NAMALWA (cell line): ENCODE measurements around the gene GAPVD1.
"Not testable (repeated sequence)": the region's sequence is repeated elsewhere in the genome, so short reads cannot be mapped to it uniquely, and the experiment has no call there.

Experiments used
- DNase-seq: peaks from one replicate; pipeline ENCODE4 v3.0.0-alpha.2; 2015; ENCODE audit warnings: low spot score

Gene GAPVD1, protein sequence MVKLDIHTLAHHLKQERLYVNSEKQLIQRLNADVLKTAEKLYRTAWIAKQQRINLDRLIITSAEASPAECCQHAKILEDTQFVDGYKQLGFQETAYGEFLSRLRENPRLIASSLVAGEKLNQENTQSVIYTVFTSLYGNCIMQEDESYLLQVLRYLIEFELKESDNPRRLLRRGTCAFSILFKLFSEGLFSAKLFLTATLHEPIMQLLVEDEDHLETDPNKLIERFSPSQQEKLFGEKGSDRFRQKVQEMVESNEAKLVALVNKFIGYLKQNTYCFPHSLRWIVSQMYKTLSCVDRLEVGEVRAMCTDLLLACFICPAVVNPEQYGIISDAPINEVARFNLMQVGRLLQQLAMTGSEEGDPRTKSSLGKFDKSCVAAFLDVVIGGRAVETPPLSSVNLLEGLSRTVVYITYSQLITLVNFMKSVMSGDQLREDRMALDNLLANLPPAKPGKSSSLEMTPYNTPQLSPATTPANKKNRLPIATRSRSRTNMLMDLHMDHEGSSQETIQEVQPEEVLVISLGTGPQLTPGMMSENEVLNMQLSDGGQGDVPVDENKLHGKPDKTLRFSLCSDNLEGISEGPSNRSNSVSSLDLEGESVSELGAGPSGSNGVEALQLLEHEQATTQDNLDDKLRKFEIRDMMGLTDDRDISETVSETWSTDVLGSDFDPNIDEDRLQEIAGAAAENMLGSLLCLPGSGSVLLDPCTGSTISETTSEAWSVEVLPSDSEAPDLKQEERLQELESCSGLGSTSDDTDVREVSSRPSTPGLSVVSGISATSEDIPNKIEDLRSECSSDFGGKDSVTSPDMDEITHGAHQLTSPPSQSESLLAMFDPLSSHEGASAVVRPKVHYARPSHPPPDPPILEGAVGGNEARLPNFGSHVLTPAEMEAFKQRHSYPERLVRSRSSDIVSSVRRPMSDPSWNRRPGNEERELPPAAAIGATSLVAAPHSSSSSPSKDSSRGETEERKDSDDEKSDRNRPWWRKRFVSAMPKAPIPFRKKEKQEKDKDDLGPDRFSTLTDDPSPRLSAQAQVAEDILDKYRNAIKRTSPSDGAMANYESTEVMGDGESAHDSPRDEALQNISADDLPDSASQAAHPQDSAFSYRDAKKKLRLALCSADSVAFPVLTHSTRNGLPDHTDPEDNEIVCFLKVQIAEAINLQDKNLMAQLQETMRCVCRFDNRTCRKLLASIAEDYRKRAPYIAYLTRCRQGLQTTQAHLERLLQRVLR (N-terminal part only)

DNA sequence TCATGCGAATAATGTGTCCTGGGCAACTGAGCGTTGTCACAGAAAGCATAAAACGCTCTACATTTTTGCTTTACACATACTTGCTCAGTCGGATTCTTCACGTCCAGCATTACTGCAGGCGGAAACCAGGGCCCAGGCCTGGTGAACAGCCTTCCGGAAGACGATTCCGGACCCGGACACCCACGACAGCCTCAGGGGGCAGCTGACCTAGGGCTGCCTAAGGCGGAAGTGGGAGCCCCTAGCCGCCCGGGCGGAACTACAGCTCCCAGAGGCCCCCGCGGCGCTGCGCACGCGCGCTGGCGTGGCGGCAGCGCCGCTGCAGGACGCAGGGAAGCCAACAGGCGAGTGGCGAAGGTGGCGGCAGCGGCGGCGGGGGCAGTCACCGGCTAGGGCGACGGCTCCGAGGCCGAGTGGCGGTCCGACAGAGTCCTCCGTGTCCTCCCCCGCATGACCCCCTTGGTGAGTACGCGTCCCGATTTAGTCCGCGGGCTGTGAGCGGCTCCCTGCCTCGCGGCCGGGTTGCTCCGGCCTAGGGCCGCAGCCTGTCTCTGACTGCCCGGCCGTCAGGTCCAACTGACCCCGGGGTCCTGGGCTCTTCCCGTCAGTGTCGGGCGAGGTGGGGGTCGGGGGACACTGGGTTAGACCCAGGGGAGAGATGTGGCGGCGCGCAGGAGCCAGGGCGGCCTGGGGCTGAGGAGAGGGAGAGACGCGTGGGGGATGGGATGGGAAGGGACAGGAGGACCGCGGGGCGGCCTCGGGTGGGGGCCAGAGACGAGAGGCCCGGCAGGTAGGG, at the start of gene GAPVD1:
Gene GAPVD1, plus strand, starts transcription at position 326 of the 793 bp plus-strand sequence. CDS start 37,096 bp downstream, outside the sequence.
- DNase-seq, result peak; percentile 97

DNA sequence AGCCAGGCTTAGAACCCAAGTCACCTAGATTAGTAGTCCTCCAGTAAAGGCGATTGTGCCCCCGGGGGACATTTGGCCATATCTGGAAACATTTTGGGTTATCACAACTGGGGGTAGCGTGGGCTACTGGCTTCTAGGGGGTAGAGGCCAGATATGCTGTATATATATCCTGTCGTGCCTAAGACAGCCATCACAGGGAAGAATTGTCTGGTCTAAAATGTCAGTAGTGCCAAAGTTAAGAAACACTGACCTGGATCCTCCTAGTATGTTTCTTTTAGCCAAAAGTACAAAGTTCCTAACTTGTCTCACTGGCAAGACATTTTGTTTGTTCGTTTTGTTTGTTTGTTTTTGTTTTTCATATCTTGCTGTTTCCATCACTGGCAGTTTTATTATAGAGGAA, 47.4 kb upstream of the GAPVD1 start:
- DNase-seq, result no peak

DNA sequence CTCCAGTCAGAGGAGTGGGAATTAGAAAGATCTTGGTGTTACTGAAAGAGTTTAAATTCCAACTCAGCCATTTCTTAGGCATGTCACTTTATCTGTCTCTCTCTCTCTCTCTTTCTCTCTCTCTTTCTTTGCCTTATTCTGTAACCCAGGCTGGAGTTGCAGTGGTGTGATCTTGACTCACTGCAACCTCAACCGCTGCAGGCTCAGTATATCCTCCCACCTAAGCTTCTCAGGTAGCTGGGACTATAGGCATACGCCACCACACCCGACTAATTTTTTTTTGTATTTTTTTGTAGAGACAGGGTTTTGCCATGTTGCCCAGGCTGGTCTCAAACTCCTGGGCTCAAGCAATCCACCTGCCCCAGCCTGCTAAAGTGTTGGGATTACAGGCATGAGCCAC, 43.0 kb upstream of the GAPVD1 start:
- no peak for DNase-seq

DNA sequence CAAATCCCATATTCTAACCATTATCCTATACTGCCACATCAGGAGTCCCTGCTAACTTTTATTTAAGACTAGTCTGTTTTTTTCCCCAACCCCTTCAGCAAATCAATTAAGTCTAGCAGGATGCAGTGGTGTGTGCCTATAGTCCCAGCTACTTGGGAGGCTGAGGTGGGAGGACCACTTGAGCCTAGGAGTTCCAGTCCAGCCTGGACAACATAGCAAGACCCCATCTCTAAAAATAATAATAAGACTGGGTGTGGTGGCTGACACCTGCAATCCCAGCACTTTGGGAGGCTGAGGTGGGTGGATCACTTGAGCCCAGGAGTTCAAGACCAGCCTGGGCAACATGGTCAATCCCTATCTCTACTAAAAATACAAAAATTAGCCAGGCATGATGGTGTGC, 36.8 kb upstream of the GAPVD1 start:
- not testable (repeated sequence) for DNase-seq

DNA sequence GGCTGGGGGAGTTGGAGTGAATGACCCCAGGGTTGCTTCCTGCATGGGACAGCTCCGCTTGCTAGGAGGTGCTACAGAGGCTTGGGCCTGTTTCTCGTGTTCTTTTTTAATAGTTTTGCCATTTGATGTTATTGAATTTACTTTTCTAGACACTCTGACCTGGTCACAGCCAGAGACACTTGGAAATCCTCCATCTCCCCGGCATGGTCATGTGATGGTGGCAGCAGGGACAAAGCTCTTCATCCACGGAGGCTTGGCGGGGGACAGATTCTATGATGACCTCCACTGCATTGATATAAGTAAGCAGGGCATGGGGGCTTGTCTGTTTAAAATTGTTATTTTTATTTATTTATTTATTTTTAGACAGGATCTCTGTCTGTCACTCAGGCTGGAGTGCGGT, 33.9 kb upstream of the GAPVD1 start:
- no peak for DNase-seq

DNA sequence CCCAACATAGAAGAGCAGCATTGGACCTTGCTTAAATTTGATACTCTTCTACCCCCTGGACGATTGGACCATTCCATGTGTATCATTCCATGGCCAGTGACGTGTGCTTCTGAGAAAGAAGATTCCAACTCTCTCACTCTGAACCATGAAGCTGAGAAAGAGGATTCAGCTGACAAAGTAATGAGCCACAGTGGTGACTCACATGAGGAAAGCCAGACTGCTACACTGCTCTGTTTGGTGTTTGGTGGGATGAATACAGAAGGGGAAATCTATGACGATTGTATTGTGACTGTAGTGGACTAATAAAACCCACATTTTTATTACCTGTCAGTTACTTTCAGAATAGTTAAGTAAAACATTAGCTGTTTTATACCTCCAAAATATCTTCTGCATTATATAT, 27.9 kb upstream of the GAPVD1 start:
- peak; percentile 31 for DNase-seq

DNA sequence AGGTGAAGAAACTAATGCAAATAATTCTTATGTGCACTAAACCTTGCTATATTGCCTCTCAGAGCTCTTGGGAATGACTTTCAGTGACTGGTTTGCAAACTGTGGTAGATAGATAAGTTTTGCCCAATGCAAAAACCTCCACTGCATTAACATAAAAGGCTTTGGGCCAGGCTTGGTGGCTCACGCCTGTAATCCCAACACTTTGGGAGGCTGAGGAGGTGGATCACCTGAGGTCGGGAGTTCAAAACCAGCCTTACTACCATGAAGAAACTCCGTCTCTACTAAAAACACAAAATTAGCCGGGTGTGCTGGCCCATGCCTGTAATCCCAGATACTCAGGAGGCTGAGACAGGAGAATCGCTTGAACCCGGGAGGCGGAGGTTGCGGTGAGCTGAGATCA, 27.5 kb upstream of the GAPVD1 start:
- DNase-seq, result peak; percentile 34

DNA sequence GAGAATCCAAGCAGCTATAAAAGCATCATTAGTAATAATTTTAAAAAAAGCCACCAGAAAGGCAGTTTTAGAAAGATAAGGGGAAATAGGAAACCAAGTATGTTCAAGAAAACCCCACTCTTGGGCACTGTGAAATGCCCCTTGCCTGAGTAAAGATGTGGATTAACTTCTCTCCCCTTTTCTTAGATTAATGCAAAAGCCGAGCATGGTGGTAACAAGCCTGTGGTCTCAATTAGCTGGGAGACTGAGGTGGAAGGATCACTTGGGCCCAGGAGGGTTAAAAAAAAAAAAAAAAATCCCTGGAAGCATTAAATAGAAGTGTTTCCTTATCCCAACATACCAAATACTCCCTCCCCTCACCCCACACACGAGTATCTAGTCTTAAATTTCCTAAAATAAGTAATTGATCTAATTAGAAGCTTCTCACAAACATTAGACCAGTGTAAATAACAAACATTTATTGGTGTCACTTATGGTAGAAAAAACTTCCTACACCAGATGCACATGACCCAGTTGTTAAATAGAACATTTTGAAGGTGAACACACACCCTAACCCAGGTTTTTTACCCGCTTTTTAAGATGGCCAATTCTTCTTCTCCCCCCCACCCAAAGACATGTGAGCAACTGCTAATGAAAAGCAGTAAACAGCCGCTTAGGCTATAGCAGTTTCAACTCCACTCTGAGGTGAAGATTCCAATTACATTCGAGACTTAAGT, 25.7 kb upstream of the GAPVD1 start:
- peak; percentile 44 for DNase-seq

DNA sequence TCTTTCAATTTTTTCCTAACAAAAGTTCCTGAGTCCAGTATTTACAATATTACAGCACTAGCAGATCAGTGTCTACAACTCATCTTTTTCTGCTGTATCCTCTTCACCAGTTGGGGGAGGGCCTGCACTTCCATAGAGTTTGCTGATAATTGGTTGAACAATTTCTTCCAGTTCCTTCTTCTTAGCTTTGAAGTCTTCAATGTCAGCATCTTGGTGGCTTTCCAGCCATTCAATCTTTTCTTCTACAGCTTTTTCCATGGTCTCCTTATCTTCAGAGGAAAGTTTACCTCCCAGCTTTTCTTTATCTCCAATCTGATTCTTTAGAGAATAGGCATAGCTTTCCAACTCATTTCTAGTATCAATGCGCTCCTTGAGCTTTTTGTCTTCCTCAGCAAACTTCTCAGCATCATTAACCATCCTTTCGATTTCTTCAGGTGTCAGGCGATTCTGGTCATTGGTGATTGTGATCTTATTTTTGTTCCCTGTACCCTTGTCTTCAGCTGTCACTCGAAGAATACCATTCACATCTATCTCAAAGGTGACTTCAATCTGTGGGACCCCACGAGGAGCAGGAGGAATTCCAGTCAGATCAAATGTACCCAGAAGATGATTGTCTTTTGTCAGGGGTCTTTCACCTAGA, 25.0 kb upstream of the GAPVD1 start:
- DNase-seq, result not testable (repeated sequence)

DNA sequence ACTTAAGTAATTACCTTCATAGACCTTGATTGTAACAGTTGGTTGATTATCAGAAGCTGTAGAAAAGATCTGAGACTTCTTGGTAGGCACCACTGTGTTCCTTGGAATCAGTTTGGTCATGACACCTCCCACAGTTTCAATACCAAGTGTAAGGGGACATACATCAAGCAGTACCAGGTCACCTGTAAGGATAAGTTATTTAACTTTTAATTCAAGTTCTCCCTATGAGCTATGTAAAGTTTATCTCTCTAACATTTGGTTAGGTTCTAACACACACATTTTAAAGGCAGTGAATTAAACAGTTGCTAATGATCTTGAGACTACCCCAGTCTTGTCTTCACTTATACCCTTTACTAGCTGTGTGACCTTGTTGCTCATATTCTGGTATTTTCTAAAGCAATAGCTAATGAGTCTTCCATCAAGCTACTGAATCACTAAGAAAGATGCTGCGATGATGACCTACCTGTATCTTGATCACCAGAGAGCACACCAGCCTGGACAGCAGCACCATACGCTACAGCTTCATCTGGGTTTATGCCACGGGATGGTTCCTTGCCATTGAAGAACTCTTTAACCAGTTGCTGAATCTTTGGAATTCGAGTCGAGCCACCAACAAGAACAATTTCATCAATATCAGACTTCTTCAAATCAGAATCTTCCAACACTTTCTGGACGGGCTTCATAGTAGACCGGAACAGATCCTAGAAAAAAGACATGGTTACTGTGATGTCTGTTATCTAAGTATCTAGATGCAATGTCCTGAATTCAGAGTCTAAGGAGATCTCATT, 23.3 kb upstream of the GAPVD1 start:
- peak; percentile 33 for DNase-seq

DNA sequence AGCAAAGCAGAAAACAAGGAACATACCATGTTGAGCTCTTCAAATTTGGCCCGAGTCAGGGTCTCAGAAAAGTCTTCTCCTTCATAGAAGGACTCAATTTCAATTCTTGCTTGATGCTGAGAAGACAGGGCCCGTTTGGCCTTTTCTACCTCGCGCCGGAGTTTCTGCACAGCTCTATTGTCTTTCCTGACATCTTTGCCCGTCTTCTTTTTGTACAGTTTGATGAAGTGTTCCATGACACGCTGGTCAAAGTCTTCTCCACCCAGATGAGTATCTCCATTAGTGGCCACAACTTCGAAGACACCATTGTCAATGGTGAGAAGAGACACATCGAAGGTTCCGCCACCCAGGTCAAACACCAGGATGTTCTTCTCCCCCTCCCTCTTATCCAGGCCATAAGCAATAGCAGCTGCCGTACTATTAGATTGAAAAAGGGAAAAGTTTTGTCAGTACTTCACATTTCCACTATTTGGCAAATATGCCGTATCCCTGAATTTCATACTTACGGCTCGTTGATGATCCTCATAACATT, 22.6 kb upstream of the GAPVD1 start:
- DNase-seq, result no peak

DNA sequence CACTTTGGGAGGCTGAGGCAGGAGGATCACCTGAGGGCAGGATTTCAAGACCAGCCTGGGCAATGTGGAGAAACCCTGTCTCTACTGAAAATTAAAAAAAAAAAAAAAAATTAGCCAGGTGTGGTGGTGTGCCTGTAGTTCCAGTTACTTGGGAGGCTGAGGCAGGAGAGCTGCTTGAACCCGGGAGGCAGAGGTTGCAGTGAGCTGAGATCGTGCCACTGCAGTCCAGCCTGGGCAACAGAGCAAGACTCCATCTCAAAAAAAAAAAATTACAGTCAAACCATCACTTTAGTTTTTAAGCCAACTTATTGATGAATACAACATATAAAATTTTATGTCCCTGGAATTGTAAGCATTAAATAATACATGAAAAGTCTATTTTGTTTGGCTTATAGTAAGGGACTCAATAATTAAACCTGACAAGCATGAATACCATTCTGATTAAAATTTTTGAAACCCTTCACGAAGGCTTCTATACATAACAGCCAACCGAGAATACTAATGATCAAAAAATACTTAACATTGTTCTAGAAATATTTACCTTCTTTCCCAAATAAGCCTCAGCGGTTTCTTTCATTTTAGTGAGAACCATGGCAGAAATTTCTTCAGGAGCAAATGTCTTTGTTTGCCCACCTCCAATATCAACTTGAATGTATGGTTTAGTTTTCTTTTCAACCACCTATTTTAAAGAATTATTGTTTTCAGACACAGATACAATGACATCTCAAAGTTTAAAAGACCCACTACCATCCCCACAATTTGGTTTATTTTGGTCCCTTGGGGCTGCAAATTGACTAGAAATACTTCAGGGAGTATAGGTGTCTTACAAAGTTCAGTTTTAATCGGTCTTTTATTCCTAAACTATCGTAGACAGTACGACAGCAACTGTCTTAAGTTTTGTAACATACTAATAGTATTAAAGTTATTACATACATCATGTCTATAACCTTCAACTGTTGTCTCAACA, 21.7 kb upstream of the GAPVD1 start:
- peak; percentile 33 for DNase-seq

DNA sequence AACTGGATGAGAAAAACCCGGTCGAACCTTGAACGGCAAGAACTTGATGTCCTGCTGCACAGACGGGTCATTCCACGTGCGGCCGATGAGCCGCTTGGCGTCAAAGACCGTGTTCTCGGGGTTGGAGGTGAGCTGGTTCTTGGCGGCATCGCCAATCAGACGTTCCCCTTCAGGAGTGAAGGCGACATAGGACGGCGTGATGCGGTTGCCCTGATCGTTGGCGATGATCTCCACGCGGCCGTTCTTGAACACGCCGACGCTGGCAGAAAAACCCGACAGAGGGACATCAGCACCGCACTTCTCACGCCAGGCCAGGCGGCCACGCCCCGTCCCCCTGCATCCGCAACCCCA, 21.0 kb upstream of the GAPVD1 start:
- DNase-seq, result peak; percentile 55

DNA sequence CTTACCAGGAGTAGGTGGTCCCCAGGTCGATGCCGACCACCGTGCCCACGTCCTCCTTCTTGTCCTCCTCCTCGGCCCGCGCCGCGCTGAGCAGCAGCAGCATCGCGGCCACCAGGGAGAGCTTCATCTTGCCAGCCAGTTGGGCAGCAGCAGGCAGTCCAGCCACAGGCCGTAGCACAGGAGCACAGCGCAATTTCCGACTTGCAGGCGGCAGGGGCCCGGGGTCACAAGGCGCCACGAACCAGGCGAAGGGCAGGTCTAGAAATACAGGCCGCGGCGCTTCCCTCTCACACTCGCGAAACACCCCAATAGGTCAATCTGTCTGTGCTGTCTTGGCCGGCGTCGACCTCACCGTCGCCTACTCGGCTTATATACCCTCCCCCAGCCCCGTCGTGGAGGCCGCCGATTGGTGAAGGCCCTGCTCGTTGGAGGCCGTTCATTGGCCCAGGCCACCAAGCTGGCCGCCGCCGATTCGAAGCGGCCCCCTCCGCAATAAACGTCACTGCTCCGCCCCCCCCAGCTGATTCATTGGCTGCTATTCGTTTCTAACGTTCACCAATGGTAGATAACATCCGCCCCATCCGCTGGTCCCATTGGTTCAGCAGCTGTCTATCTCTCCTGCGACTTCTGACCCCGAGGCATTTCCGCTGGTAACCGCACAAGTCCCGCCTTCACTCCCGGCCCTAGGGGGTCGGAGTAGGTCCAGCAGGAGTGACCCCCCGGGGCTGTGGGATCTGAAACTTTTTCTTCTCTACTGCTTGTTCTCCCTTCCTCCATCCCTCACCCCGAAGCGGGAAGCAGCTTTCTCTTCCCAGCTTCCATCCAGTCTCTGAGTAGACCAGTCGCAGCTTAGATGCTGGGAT, 20.4 kb upstream of the GAPVD1 start, which contains the start of gene HSPA5:
Gene HSPA5, minus strand, starts transcription at position 344 of the 863 bp plus-strand sequence. Its CDS starts 217 bp downstream, at position 127.
- DNase-seq, result peak; percentile 99

DNA sequence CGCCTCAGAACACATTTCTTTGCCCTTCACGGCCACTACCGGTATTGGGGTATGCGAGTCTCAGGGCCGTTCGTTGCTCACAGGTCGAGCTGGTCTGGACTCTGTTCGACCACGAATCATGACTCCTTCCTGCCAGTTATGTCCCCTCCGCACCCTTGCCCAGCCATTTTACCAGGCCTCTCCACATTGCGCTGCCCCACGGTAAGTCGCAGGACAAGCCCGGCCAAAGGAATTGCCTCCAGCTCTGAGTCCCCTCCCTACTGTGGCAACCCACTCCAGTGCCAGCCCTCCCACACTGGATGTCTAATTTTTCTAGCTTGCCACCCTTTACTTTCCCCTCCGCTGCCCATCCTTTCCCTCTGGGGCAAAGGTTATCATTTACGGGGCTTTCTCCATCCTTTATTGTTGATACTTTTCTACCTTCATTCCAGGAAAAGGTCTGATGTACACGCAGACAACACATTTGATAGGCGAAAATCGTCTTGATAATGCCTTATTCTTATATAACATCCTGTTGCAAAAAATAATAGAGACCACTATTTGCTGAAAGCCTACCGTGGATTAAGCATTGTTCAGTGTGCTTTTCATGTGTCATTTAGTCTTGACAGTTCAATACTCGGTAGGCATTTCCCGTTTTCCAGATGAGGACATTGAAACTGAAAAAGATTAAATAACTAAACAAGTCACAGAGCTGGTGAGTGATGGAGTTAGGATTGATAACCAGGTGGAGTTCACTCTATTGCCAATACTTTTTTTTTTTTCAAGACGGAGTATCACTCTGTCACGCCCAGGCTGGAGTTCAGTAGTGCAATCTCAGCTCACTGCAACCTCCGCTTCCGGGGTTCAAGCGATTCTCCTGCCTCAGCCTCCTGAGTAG, 19.5 kb upstream of the GAPVD1 start:
- DNase-seq, result peak; percentile 29

DNA sequence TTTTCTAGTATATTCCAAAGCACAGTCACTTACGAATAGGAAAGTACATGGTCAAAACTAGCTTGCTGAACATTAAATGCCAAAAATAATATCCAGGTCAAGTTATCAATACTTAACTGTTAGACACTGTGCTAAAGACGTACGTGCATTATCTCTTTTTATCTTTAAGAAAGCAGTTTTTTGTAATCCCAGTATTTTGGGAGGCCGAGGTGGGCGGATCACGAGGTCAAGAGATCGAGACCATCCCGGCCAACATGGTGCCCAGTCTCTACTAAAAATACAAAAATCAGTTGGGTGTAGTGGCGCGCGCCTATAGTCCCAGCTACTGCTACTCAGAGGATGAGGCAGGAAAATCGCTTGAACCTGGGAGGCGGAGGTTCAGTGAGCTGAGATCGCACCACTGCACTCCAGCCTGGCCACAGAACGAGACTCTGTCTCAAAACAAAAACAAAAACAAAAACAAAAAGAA, 17.8 kb upstream of the GAPVD1 start:
- DNase-seq, result no peak
